GM04503 (cell line): Measurements from ENCODE around the gene CD300H.
"Not testable (repeated sequence)": the region's sequence is repeated elsewhere in the genome, so short reads cannot be mapped to it uniquely, and the experiment has no call there.

Source experiments
- DNase-seq: peaks from one replicate; pipeline ENCODE4 v3.0.0-alpha.2; 2012; ENCODE audit warnings: low read depth

CD300H gene

DNA sequence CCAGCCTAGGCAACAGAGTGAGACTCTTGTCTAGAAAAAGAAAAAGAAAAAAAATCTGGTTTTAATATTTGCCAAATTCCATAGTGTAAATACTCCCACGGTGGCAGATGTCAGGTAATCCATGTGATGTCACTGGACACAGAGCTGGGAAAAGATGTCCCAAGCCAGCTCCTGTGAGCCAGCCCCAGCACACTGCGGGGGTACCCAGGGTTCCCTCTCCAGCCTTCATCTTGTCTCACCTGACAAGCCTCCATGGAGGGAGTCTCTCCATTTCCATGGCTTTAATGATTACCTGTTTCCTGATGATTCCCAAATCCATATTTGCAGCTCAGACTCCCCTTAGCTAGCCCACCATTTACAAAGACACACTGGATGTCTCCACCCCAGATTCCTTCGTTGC is 40.6 kb downstream of the CD300H start:
- DNase-seq = no peak

GRCh38 chr17:74525781-74526288 is 41.5 kb downstream of the CD300H start:
- no peak for DNase-seq

- DNase-seq = no peak
Measured at GRCh38 chr17:74525465-74525725, 41.9 kb downstream of the CD300H start.

DNA sequence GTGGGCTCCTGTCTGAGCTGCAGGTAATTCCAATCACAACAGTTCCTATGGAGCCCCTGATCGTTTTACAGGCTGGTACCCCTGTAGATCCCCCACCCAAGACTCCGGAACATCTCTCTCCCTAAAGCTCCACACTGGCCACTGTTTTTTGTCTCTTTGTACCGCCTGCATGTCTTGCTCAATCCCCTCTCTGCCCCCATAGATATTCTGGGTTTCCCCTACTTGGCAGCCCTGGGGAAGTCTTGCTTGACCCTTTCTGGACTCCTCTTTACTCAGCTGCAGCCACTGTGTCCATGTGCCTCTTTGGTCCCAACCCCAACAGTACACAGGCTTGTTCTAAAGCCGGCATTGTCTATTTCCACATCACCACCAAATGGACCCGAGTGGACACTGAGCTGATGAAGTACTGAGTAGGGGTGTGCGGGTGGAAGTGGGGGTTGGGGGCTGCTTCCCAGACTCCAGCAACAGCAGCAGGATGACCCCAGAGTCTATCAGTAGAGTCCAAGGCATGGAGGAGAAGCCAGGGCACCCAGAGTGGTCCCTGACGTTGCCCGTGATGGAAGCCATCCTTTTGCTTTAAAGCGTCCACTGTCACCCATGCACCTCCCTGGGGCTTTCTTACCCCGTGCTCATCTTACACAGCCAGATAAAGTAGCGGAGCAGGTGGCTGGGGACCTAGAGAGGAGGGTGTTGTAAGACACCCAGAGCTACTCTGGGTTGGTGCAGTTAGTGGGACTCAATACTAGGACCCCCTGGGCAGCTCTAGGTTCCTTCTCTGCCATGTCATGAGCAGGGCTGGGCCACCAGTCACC is 42.5 kb downstream of the CD300H start:
- no peak for DNase-seq

GRCh38 chr17:74523308-74523707 is 44.0 kb downstream of the CD300H start:
- DNase-seq = no peak

- no peak for DNase-seq
Measured at GRCh38 chr17:74522381-74523105, 44.8 kb downstream of the CD300H start.

GRCh38 chr17:74521701-74522201 is 45.6 kb downstream of the CD300H start:
- no peak for DNase-seq

GRCh38 chr17:74520790-74521480 is 46.4 kb downstream of the CD300H start:
- DNase-seq = no peak

- DNase-seq = no peak
Measured at GRCh38 chr17:74520016-74520434, 47.3 kb downstream of the CD300H start.

DNA sequence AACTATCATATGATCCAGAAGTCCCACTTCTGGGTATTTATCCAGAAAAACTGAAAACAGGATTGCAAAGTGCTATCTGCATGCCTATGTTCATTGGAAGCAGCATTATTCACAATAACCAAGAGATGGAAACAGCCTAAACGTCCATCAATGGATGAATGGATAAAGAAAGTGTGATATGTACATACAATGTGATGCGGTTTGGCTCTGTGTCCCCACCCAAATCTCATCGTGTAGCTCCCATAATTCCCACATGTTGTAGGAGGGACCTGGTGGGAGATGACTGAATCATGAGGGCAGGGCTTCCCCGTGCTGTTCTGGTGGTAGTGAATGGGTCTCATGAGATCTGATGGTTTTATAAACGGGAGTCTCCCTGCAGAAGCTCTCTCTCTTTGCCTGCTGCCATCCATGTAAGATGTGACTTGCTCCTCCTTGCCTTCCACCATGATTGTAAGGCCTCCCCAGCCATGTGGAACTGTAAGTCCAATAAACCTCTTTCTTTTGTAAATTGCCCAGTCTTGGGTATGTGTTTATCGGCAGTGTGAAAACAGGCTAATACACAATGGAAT is 48.8 kb downstream of the CD300H start:
- not testable (repeated sequence) for DNase-seq

DNA sequence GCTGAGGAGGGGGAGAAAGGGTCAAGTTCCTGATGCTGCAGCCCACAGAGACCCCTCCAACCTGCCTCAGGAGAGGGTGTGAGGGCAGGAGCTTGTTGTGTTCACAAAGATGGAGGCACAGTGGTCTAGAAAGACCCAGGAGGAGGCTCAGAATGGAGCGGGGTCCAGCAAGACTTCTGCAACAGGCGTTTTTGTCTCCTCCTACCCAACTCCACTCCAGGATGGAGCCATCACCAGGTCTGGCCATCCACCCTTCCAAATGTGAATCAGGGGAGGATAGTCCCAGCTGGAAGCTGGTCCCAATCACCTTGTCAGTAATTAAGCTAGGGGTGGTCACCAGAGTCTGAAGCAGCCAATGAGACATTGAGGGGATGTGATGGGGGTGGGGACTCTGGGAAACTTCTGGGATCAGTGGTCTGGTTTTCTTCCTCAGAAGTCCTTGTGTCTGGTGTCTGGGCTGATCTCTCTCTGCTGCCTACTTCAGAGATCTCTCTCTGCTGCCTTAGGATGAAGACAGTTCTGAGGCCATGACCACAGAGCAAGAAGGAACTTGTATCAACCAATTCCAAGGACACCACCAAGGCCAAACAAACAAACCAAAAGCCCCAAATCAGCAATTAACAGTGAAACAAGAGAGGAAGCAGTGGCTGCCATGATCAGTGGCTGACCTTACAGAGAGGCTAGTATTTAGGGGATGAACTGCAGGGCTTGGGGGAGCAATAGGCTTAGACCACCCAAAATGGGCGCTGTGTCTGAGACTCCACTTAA is 50.6 kb downstream of the CD300H start:
- DNase-seq = no peak

GRCh38 chr17:74515941-74516340 is 51.4 kb downstream of the CD300H start:
- no peak for DNase-seq

- no peak for DNase-seq
Measured at GRCh38 chr17:74514632-74515334, 52.5 kb downstream of the CD300H start.

- DNase-seq = no peak
Measured at GRCh38 chr17:74513987-74514631, 53.2 kb downstream of the CD300H start.

DNA sequence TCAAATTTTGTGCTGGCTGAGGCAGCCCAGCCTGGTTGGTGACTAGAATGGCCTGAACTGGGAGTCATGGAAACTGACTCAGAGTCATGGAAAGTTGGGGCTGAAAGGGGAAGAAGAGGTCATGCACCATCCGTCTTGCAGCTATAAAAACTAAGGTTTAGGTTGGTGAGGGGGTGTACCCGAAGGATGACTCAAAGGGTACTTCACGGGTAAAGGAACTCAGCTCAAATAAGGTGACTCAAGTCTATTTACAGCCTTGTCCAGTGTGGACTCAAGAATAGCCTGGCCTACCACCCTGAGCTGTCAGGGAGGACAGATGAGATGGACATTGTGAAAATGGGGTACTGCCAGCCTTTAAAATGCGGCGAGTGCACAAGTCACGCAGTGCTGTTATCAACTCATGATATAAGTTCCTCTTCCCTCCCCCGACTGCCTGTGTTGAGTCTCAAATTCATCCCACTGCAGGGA is 54.7 kb downstream of the CD300H start:
- DNase-seq = no peak

GRCh38 chr17:74512036-74512435 is 55.3 kb downstream of the CD300H start:
- no peak for DNase-seq
